Measurements from ENCODE around the gene CARTPT.

CARTPT gene

GRCh38 chr5:71731015-71731414 lies 11.9 kb downstream of the CARTPT start:
- TF ChIP-seq CTCF (IDR thresholded peaks at IDR 0.05; ENCODE audit: borderline replicate concordance, insufficient read depth, low read depth, low read length) = no peak
- H3K4me3 ChIP-seq (ENCODE audit: low read depth, low read length) = no peak overlapping the region

- TF ChIP-seq CTCF (IDR thresholded peaks at IDR 0.05; ENCODE audit: borderline replicate concordance, insufficient read depth, low read depth, low read length) = no peak
- no peak overlapping the region for H3K4me3 ChIP-seq (ENCODE audit: low read depth, low read length)
Measured at GRCh38 chr5:71732011-71732410, 12.9 kb downstream of the CARTPT start.

- H3K4me3 ChIP-seq (ENCODE audit: low read depth, low read length) = no peak overlapping the region
- no peak for TF ChIP-seq CTCF (IDR thresholded peaks at IDR 0.05; ENCODE audit: borderline replicate concordance, insufficient read depth, low read depth, low read length)
Measured at GRCh38 chr5:71734141-71734540, 15.1 kb downstream of the CARTPT start.

- TF ChIP-seq CTCF (IDR thresholded peaks at IDR 0.05; ENCODE audit: borderline replicate concordance, insufficient read depth, low read depth, low read length) = no peak
- H3K4me3 ChIP-seq (ENCODE audit: low read depth, low read length) = no peak overlapping the region
Measured at GRCh38 chr5:71737931-71738539, 19.0 kb downstream of the CARTPT start.

GRCh38 chr5:71738662-71739361 lies 19.7 kb downstream of the CARTPT start:
- TF ChIP-seq CTCF (IDR thresholded peaks at IDR 0.05; ENCODE audit: borderline replicate concordance, insufficient read depth, low read depth, low read length) = no peak
- no peak overlapping the region for H3K4me3 ChIP-seq (ENCODE audit: low read depth, low read length)

- no peak for TF ChIP-seq CTCF (IDR thresholded peaks at IDR 0.05; ENCODE audit: borderline replicate concordance, insufficient read depth, low read depth, low read length)
- no peak overlapping the region for H3K4me3 ChIP-seq (ENCODE audit: low read depth, low read length)
Measured at GRCh38 chr5:71740015-71740753, 21.1 kb downstream of the CARTPT start.
